AG08395 (cell line): ENCODE data around the gene STX2.

ENCODE experiments used
- DNase-seq: peaks from one replicate; pipeline ENCODE4 v3.0.0; 2012; ENCODE audit warnings: mixed read lengths, low spot score

The STX2 gene

GRCh38 chr12:130831246-130831645 is 7.8 kb downstream of the STX2 start:
- DNase-seq = no peak

DNA sequence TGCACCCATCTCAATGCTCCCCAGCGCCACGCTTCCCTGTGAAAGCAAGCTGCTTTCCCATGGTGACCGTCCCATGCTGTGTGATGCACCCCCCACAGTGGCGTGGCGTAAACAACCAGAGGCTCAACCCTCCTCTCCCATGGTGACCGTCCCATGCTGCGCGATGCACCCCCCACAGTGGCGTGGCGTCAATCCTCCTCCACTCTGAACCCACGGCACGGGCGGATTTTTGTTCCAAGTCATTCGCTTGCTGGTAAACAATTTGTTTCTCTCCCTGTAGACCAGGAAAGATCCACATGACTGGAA is 8.9 kb downstream of the STX2 start:
- no peak for DNase-seq

GRCh38 chr12:130829391-130830245 is 9.4 kb downstream of the STX2 start:
- no peak for DNase-seq

DNA sequence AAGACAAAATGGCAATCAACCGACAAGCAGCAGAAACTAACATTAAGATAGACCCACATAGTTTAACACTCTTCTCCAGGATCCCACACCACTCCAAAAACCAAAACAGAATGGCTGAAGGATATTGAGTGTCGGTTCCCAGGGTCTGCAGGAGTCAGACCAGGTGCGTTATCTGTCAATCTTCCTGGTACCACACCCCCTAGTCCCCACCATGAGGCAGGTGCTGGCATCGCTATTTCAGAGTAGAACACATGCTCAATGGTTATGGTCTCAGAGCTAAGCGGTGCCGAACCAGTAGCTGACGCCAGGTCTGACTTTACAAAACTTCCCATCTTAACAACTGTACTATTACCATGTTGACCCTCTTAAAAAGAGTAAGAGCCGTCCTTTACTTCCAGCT is 10.2 kb downstream of the STX2 start:
- no peak for DNase-seq

- DNase-seq = no peak
Measured at GRCh38 chr12:130827432-130827831, 11.6 kb downstream of the STX2 start.

DNA sequence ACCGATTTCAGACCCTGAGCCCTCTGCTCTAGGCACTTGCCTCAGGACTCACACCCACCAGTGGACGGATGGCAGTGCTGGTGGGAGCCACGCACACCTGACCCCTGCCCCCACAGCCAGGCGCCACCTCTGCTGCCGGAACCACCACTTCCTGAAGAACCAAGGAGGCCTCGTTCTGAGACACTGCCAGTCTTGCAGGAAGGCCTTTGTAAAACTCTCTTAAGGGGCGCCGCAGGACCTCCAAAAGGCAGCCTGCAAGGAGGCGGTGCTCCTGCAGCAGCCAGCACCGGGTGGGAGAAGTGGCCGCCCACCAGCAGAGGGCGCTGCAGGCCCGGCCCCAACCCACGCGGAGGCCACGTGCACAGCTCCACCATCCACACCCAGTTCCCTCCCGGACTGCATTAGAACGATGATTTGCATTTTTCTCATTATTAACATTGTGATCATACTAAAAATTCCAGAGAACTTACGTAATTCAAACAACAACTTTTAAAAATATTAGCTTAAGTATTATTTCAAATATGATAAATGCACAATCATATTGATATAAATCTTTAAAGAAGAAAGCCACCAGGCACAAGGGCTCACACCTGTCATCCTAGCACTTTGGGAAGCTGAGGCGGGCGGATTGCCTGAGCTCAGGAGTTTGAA is 12.8 kb downstream of the STX2 start:
- DNase-seq = peak; percentile 69

DNA sequence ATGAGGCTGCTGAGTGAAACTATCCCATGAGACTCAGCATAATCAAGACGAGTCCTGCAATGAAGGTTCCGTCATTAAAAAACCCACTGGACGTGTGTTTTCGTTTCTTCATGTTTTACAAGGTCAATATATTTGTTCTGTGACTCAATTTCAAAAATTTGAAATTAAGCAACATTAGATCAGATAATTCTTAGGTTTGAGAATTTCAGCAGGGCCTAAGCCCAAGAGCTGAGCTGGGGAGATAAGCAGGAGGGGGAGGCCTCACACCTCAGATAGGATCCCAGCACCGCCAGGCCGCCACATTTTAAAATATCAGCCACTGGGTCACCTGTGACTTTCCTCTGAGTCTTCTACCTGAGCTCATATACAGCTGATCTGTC is 13.3 kb downstream of the STX2 start:
- DNase-seq = no peak

DNA sequence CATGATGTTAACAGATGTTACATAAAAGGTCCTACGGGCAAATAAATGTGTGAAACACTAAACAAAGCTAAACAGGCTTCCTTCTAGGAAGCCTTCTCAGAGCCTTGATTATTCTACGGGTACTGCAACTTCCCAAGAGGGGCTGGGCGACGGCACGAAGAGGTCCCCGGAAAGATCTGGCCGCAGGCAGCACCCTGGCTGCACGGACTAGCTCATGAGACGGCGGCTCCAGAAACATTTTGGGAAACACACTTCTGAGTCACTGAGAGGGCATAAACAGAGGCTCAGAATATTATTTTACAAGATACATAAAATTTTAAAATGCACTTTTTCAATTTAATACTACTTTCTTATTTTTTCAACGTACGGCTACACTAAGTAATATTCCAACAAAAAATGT is 19.4 kb downstream of the STX2 start:
- DNase-seq = no peak

DNA sequence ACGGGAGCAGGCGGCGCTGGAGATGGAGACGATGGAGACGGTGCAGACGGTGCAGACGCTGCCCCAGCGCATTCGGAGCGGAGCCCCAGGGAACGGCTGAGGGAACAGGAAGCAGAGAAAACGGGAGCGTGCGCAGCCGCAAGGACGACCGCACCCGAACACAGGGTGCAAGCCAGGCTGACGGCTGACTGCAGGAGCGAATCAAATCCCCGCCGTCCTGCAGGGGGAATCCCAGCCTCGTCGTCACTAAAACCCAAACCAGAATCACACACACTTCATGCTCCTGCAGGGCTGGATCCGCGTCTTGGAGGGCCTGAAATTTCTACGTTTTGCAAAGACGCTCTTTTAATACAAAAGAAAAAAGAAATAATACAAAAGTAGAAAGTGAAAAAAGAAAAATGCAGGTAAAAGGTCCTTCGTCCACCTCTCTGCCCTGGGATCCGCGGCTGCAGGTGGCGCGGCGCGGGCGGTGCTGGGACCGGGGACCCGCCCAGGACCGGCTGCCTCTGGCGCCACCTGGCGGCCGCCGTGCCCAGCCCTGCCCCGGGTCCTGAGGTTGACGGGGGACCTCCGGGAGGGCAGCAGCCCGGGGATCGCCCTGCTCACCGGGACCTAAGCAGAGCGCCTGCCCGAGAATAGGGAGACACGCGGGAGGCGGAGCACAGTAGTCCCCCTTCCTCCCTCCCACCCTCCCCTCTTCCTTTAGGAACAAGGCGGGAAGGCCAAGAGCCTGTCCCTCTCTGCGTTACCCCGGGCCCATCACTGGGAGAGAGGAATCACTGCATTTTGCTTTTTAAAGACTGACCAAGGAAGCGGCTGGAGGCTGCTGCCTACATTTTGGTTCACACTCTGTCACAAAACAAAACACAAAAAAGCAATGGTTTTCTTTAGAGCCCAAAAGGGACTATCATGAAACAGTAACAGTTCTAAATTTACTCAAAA is 20.1 kb downstream of the STX2 start:
- DNase-seq = peak; percentile 64

GRCh38 chr12:130818272-130818634 is 20.8 kb downstream of the STX2 start:
- no peak for DNase-seq

DNA sequence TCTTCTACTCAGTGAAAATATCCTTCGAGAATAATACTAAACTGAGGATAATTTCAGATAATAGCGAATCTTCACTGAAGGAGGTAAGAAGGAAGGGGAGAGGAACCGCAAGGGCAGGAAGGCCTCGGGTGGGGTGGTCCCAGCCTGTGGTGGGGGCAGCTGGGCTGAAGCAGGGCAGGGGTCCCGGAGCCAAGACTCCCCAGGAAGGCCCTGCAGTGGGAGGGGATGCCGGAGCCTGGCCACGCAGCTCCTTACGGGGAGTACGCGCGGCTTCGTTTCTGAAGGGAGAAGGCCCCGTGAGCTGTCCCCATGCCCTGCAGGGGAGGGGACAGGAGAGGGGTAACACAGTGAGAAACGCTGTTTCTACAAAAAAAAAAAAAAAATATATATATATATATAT is 21.2 kb downstream of the STX2 start:
- DNase-seq = no peak

GRCh38 chr12:130816097-130816496 is 23.0 kb downstream of the STX2 start:
- no peak for DNase-seq

GRCh38 chr12:130815028-130815741 is 23.9 kb downstream of the STX2 start:
- DNase-seq = no peak

GRCh38 chr12:130813949-130814348 is 25.1 kb downstream of the STX2 start:
- no peak for DNase-seq

GRCh38 chr12:130813436-130813835 is 25.6 kb downstream of the STX2 start:
- no peak for DNase-seq

DNA sequence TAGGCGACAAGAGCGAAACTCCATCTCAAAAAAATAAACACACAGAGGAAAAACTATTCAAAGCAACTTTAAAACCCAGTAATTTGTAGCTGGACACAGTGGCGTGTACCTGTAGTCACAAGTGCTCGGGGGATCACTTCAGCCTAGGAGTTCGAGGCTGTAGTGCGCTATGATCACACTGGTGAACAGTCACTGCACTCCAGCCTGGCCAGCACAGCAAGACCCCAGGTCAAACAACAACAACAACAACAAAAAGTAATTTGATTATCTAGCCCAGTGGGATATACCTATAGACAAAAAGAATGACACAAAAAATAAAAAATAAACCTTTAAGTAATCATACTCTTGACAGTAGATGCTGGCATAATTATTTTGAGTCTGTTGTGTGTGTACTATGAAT is 29.3 kb downstream of the STX2 start:
- no peak for DNase-seq

GRCh38 chr12:130807309-130807708 is 31.7 kb downstream of the STX2 start:
- DNase-seq = no peak

GRCh38 chr12:130806574-130806973 is 32.5 kb downstream of the STX2 start:
- no peak for DNase-seq

- no peak for DNase-seq
Measured at GRCh38 chr12:130805635-130806034, 33.4 kb downstream of the STX2 start.

- DNase-seq = no peak
Measured at GRCh38 chr12:130804216-130804615, 34.8 kb downstream of the STX2 start.

GRCh38 chr12:130803702-130804101 is 35.3 kb downstream of the STX2 start:
- no peak for DNase-seq

DNA sequence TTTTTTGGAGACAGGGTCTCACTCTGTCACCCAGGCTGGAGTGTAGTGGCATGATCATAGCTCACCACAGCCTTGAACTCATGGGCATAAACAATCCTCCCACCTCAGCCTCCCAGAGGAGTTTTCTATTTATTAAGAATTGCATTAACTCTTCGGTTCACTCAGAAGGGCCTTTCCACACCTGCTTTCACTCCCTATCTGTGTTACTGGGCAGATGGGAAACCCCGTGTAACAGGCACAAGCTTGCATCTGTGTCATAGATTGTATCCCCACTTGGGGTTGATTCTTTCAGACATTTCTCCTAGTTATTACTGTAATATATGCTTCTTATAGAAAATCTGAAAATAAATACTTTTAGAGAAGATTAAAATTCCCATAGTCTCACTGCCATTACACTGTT is 38.7 kb downstream of the STX2 start:
- DNase-seq = no peak
